Activated CD4-positive, alpha-beta T cell treated with anti-CD3 and anti-CD28 coated beads, Interleukin-2, Interleukin-4, amounts not matched to agents 100 ng/mL and 50 ng/mL, durations not matched to agents 16 hours and 8 hours (primary cell): ENCODE data around the gene ATP5PD.

Source experiments
- DNase-seq: peaks from one replicate; pipeline ENCODE4 v3.0.0-alpha.2; 2020; ENCODE audit warnings: low spot score

The ATP5PD gene

DNA sequence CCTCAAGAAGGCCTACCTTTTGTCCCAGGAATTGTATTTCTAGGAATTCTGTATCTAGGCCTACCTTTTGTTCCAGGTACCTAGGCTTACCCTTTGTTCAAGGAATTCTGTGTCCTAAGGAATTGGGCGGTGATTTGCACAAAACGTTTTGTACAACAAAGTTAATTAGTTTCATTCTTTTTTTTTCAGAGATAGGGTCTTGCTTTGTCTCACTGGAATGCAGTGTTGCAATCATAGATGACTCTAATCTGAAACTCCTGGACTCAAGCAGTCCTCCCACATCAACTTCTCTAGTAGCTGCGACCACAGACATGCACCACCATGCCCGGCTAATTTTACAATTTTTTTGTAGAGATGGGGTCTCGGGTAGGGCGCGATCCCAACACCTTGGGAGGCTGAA, 52.3 kb downstream of the ATP5PD start:
- no peak for DNase-seq

DNA sequence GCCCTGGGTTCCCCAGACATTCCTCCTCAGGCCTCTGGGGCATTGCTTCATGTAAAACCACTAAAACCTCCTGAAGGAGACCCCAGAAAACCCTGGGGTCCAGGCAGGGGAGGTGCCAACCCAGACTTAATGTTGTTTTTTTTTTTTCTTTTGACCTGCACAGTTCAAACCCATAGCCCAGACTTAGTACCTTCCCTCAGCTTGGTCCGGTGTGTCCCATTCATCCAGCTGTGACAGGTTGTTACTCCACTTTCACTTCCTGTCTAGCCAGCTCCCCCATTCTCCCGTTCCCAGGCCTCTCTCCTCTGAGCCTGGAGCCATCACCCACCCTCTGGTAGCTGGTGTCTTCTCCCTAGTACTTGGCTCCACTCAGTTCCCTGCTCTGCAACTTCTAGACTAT, 54.5 kb downstream of the ATP5PD start:
- no peak for DNase-seq

DNA sequence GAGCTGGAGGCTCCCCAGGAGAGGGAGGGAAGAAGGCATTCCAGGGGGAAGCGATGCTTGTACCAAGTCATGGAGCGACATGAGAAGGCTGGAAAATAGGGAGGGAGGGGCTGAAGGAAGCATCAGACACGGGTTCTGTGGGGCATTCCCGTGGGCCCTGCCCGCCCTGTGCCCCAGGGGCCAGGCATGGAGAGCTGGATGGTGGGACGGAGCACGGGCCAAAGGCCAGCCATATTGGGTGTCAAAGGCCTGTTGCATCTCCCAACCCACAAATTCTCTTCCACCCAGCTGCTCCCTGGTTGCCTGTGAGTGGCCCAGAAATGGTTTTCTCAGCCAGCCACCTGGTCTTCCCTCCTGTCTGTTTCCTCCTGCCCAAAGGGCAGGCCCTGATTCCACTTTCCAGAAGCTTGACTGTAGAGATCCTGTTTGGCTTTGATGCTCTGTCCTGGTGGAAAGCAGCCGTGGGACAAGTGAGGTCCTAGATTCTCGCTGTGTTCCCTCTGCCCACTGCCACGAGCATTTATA, 56.1 kb downstream of the ATP5PD start:
- DNase-seq = no peak
